Measurements from ENCODE around the gene PTPRT.

DNA sequence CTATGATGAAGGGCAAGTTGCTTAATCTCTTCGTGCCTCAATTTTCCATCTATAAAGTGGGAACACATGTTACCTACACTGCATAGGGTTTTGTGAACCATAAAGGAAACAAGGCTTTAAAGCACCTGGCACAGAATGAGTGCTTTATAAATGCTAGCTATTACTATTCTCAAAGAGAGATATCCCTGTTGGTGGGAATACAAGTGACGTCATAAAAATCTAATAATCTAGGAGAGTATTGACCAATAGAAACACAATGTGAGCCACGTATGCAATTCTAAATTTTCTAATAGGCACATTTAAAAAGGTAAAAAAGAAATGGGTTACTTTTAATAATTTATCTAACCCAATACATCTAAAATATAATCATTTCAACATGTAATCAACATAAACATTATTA is 316.4 kb downstream of the PTPRT start:
- TF ChIP-seq, protein P1, sequence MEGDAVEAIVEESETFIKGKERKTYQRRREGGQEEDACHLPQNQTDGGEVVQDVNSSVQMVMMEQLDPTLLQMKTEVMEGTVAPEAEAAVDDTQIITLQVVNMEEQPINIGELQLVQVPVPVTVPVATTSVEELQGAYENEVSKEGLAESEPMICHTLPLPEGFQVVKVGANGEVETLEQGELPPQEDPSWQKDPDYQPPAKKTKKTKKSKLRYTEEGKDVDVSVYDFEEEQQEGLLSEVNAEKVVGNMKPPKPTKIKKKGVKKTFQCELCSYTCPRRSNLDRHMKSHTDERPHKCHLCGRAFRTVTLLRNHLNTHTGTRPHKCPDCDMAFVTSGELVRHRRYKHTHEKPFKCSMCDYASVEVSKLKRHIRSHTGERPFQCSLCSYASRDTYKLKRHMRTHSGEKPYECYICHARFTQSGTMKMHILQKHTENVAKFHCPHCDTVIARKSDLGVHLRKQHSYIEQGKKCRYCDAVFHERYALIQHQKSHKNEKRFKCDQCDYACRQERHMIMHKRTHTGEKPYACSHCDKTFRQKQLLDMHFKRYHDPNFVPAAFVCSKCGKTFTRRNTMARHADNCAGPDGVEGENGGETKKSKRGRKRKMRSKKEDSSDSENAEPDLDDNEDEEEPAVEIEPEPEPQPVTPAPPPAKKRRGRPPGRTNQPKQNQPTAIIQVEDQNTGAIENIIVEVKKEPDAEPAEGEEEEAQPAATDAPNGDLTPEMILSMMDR (conservative IDR thresholded peaks at IDR 0.05 in 1 of 2, IDR thresholded peaks at IDR 0.05 in 1 of 2; ENCODE audit: low read depth in 1 of 2, low read length in 2 of 2): no peak
- TF ChIP-seq EZH2 (IDR thresholded peaks at IDR 0.05; ENCODE audit: low read length, missing control alignments): no peak
